ENCODE results near the gene ENOX1. TPM values are rescaled to one million over a fixed set of nuclear protein-coding genes. Genes with fewer than 3 reads are reported as not detected.

Gene ENOX1
- total RNA-seq, 2 donors from 2014 or later = 0.22 to 1.4 TPM

- Histone ChIP-seq H3K9me3 (no peaks in the 10 kb centered on the region), H3K9ac (ENCODE audit: low read depth in 2 of 2, low read length in 2 of 2) (no peak overlapping the region), H3K4me1 (no peaks in the 10 kb centered on the region), H3K36me3 (no peaks in the 10 kb centered on the region), H3K27ac (no peak overlapping the region), H3K4me3 (no peak overlapping the region), H3K27me3 (no peaks in the 10 kb centered on the region)
- no peak for TF ChIP-seq CTCF (IDR thresholded peaks at IDR 0.05)
- intact Hi-C loops (cut with DNase I) = no loop called here
- DNase-seq = no peak
These were observed 354.9 kb downstream of the ENOX1 start for GRCh38 chr13:43431841-43432240.

DNA sequence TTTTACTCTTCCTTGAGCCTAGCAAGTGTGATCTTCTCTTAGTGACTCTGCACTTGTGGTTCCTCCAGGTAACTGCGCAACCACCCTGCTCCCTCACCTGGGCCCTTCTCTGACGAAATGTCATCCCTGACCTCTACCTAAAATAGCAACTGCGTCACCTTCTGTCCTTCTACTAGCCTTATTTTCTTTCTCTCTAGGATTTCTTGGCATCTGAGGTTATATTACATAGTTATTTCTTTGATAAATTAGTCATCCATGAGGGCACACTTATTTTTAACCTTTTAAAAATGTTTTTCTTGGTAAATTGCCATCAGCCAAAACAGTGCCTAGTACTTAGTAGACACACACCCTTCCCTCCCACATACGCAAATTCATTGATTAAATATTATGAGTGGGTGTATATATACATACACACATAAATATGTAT is 355.5 kb downstream of the ENOX1 start:
- Histone ChIP-seq H3K9ac (ENCODE audit: low read depth in 2 of 2, low read length in 2 of 2) (no peak overlapping the region), H3K9me3 (no peaks in the 10 kb centered on the region), H3K27ac (no peak overlapping the region), H3K4me1 (no peaks in the 10 kb centered on the region), H3K27me3 (no peaks in the 10 kb centered on the region), H3K4me3 (no peak overlapping the region), H3K36me3 (no peaks in the 10 kb centered on the region)
- DNase-seq = no peak
- no peak for TF ChIP-seq CTCF (IDR thresholded peaks at IDR 0.05)
- intact Hi-C loops (cut with DNase I) = no loop called here

DNA sequence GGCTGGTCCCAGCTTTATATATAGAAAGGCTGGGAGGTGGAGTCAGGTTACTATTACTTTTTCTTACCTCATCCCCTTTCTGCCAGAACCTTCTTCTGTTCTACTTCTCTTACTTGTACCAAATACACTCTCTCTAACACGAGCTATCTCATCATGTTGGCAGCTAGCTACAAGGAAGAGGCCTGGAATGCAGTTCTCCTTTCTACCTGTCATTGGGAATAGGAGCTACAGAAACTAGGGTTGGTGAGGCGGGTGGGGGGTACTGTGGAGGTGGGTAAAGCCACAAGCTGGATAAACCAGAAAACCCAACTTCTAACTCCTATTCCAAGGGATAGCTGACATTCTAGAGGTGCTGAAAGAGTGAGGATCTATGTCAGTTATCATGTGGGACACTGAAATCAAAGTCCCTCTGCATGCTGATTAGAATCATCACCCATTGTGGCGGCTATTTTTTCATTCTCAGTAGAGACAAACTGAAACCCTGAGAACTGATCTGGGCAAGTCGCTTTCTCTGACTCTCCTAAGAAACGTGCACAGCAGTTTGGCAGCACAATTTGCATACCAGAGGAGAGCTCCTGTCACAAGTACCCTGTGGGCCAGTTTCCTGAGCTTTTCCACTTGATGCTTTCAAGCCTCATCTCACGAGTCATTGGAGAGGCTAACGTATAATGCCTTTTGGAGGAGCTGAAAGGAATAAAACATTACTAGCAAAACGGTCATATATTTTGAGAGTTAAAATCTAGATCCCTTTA is 358.1 kb downstream of the ENOX1 start:
- Histone ChIP-seq H3K4me1 (no peaks in the 10 kb centered on the region), H3K9me3 (no peaks in the 10 kb centered on the region), H3K9ac (ENCODE audit: low read depth in 2 of 2, low read length in 2 of 2) (no peak overlapping the region), H3K36me3 (no peaks in the 10 kb centered on the region), H3K27me3 (no peaks in the 10 kb centered on the region), H3K27ac (no peak overlapping the region), H3K4me3 (no peak overlapping the region)
- intact Hi-C loops (cut with DNase I) = no loop called here
- TF ChIP-seq CTCF (IDR thresholded peaks at IDR 0.05) = no peak
- no peak for DNase-seq

DNA sequence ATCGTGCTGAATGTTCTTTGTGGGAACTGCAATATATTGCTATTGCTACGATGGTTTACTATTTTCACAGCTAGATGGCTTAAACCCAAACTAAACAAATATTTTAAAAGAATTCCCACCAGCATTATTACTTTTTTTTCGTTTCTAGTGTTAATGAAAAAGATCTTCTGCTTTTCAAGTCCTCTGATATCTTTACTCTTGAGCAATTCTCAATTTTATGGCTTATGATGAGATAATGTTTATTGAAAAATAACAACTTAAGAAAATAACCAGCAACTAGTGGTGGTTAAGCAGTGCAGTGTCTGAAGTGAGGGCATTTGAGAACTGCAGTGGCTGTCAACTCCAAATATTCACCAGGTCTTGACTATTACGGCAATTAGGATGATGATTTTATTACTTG is 360.4 kb downstream of the ENOX1 start:
- Histone ChIP-seq H3K9me3 (no peaks in the 10 kb centered on the region), H3K27me3 (no peaks in the 10 kb centered on the region), H3K27ac (no peak overlapping the region), H3K4me3 (no peak overlapping the region), H3K9ac (ENCODE audit: low read depth in 2 of 2, low read length in 2 of 2) (no peak overlapping the region), H3K36me3 (no peaks in the 10 kb centered on the region), H3K4me1 (no peaks in the 10 kb centered on the region)
- intact Hi-C loops (cut with DNase I) = no loop called here
- no peak for DNase-seq
- TF ChIP-seq CTCF (IDR thresholded peaks at IDR 0.05) = no peak

DNA sequence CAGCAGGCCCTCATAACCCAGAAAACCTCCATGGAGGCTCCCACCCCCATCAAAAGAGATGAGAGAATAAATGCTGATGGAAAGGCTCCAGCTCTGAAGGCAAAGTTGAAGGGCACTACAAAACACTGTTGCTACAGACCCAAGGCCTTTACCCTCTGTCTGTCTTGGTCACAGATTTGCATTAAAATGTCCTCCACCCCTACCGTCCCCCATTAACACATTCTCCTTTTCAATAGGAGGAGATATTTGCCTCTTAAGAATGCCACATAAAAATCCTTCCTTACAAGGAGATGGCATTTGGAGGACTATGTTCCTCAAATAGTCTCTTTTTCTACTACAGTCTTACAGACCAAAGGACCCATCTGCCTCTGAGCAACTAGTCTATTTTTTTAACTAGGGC is 361.5 kb downstream of the ENOX1 start:
- no peak overlapping the region for H3K9ac ChIP-seq (ENCODE audit: low read depth in 2 of 2, low read length in 2 of 2)
- H3K9me3 ChIP-seq = no peaks in the 10 kb centered on the region
- H3K4me1 ChIP-seq = no peaks in the 10 kb centered on the region

More for the DNA sequence above, 361.5 kb downstream of the ENOX1 start:
- TF ChIP-seq CTCF (IDR thresholded peaks at IDR 0.05) = no peak
- no peak for DNase-seq
- intact Hi-C loops (cut with DNase I) = no loop called here
- Histone ChIP-seq H3K4me3 (no peak overlapping the region), H3K27me3 (no peaks in the 10 kb centered on the region), H3K27ac (no peak overlapping the region), H3K36me3 (no peaks in the 10 kb centered on the region)

All from colonic mucosa (tissue), 4 donors.